Activated CD4-positive, alpha-beta T cell treated with anti-CD3 and anti-CD28 coated beads, Interleukin-2, amount 50 U/mL, for 48 hours (primary cell): ENCODE measurements around the gene DDN.

ENCODE experiments used
- DNase-seq, 2 experiments: peaks; one replicate each; pipeline ENCODE4 v3.0.0-alpha.2; 2020

Gene DDN

GRCh38 chr12:48999371-49000131 lies at the start of gene DDN:
DDN (minus strand) TSS chr12:48999375; CDS start chr12:48999287, 88 bp downstream.
- peak; percentile 46 to 51 for DNase-seq

DNA sequence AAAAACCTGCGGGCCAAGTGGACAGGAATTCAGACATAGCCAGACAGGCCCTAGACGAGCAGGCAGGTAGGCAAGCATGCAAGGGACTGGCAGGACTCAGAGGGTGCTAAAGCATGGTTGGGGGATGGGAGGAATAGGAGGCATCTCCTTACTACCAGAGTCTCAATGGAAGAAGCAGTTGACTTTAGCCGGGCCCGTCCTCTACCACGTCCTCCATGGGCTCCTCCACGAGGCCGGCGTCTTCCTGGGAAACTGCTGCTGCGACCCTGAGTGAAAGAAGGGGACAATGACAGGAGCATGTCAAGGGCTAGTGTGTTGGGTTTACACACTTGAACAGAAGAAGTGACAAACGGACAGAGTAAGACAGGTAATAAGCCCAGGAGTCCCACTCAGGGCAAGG lies 49.8 kb upstream of the DDN start:
- DNase-seq = no peak

GRCh38 chr12:49046129-49046895 lies 47.1 kb upstream of the DDN start:
- no peak for DNase-seq

GRCh38 chr12:49044660-49045059 lies 45.5 kb upstream of the DDN start:
- no peak for DNase-seq

- peak; percentile 87 to 88 for DNase-seq
Observed at GRCh38 chr12:49043856-49044258, 44.7 kb upstream of the DDN start.

- no peak for DNase-seq
Observed at GRCh38 chr12:49043241-49043640, 44.1 kb upstream of the DDN start.

DNA sequence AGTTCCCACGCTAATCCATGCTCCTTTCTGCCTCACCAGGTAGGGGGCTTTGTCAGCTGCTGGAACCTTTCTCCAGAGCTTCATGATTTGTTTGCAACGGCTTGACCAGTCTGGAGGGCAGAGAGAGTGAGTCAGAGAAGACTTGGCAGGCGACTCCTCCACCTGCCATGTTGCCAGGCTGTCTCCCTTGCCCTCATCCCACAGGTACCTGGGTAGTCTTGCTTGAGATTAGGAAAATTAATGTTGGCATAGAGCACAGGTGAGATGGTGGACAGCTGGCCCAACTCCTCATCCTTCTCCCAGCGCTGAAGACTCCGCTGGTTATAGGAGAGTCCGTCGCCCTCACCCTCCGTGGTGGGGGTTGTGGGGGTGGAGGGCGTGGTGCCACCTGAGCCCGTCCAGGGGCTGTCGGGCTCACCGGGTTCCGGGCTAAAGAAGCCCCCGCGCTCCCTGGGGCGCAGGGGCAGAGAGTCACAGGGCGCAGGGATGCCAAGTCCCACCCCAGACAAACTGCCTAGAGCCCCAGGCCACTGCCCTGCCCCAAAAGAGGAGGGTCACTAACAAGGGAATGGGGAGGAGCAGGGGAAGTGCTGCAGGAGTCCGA lies 42.8 kb upstream of the DDN start:
- DNase-seq = no peak

- no peak for DNase-seq
Observed at GRCh38 chr12:49041036-49041880, 42.1 kb upstream of the DDN start.

DNA sequence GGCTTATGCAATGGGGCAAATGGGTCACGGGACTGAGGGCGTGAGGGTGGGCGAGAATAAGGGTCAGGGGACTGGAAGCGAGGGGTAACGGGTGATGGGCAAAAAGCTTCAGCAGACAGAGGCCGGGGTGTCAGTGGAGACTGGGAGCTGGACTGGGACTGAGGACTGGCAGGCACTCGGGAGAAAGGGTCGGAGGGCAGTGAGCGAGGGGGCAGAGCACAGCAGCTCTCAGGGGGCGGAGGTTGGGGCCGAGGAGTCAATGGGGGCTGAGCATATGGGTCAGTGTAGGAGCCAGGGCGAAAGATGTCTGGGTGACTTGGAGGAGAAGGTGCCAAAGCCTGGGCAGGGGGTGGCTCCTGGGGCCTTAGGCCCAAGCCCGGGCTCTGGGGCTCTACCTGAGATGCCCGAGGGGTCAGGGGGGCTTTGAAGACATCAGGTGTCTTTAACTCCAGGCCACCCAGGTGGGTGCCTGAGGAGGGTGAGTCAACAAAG lies 41.2 kb upstream of the DDN start:
- no peak for DNase-seq

DNA sequence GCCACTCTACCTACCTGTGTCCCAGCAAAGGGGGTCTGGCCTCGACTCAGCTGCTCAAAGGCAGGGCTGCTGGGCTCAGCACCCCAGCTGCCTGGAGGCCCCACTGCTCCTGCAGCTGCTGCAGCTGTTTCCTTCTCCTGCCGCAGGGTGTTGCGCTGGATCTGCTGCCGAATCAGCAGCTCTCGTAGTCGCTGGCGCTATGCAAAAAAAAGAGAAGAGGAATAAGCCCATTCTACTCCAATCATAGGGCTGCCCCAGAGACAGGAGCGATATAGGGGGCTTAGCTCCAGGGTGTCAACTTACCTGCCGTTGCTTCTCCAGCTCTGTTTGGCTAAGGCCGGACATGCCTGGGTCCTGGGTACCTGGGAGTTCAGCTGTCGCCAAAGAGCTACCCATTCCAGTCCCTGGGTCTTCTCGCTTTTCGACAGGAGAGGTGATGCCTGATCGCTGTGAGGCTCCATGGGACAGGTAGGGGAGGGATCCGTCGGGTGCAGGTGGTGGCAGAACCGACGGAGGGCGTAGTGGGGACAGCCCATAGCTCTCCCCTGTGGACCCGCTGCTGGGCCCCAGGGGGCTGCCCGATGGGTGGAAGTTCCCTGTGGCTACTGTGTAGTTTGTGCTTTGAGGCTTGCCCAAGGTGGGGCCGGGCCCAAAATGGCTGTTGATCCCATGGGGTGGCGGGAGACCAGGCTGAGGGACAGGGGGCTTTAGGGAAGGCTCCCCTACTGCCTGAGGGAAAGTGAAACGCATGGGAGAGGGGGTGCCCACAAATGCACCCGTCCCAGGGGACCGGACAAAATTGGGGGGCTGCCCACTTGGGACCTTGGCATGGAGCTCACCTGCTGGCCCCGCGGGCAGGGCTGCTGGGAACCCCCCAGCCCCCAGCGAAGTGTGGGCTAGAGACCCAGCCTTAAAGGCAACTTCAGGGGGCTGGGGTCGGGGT lies 40.5 kb upstream of the DDN start:
- DNase-seq = no peak

- DNase-seq = no peak
Observed at GRCh38 chr12:49038291-49038955, 39.2 kb upstream of the DDN start.

GRCh38 chr12:49037947-49038237 lies 38.7 kb upstream of the DDN start:
- DNase-seq = no peak

DNA sequence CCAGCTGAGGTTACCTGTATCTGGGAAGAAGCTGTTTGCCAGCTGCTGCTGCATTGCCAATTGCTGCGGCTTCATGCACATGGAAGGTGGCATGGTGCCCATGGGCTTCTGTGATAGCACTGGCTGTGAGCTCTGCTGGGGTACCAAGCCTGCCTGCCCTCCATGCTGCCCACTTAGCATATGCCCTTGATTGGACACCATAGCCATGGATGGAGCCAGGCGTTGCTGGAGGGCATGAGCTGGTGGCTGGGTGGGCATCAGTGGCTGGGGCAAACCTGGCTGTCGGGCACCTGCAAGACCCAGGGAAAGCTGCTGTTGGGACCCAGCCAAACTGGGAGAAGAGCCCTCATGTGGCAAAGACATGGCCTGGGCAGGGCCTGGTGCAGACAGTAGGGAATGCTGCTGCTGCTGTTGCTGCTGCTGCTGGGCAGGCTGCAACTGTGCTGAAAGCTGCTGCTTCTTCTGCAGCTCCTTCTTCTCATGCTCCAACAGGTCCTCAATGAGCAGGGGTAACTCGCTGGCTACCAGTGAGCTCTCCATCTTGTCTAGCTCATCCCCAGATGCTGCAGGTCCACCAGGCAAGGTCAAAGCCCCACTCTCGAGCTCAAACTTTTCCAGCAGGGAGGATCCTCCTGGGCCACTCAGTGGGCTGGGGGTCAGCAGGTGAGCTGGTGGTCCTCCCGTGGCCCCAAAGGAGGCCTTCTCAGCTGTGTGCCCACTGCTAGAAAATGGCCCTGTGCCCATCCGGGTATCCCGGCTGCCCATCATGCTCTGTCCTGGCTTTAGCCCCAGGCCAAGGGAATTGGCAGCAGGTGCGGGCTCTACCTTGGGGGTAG lies 38.2 kb upstream of the DDN start:
- DNase-seq = no peak

DNA sequence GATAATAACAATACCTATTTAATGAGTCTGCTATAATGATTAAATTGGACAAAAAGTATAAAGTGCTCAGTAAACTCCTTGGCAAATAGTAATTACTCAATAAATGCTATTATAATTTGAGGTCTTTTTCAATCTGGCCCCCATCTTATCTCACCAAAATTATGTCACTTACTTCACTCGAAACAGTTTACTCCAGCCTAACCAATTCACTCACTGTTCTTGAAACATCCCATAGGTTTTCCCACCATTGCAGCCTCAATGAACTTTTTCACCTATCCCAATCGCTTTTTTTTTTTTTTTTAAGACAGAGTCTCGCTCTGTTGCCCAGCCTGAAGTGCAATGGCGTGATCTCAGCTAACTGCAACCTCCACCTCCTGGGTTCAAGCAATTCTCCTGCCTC lies 36.9 kb upstream of the DDN start:
- DNase-seq = no peak

DNA sequence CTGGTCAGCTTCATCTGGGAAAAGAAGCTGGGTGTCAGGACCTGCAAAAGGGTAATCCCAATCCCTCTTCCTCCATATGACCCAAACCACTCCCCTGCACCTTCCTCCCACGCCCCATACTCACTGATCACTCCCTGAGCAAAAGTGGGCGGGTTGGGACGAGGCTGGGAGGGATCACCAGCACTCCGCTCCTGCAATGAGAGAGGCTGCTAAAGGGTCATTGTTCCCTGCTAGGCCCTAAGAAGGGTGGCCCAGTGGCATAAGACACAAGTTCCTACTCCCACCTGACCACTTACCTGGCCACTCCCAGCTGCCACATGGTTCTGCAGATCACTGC lies 35.1 kb upstream of the DDN start:
- no peak for DNase-seq

GRCh38 chr12:49033611-49034285 lies 34.6 kb upstream of the DDN start:
- DNase-seq = no peak

- DNase-seq = no peak
Observed at GRCh38 chr12:49032679-49033447, 33.7 kb upstream of the DDN start.

- DNase-seq = no peak
Observed at GRCh38 chr12:49032276-49032675, 33.1 kb upstream of the DDN start.

GRCh38 chr12:49031573-49032161 lies 32.5 kb upstream of the DDN start:
- DNase-seq = no peak
